Fibroblast of the aortic adventitia (primary cell): Measurements from ENCODE around the gene SGO2. TPM values are rescaled to one million over a fixed set of nuclear protein-coding genes. Genes with fewer than 3 reads are reported as not detected.
A peak's percentile ranks its signal among the peaks of the same experiment; 100 is the strongest.

Source experiments
- DNase-seq: peaks from one replicate; pipeline ENCODE4 v3.0.0-alpha.2; 2010; ENCODE audit warnings: low read depth
- H3K4me3 ChIP-seq: 2 replicates; pipeline ENCODE4 v1.5.1; 2011; ENCODE audit warnings: low read depth, mild to moderate bottlenecking, control low read depth, low read length, moderate library complexity
- total RNA-seq: library from RNA; depleted of rRNA; stranded (reverse); fragments of >200 nt; gene quantifications from 2 replicates; pipeline ENCODE4 v1.2.3, GENCODE V29; 2012; ENCODE audit warnings: low replicate concordance
- TF ChIP-seq, protein P1 (sequence below): IDR thresholded peaks from 2 replicates; pipeline ENCODE4 v1.5.1; 2011; ENCODE audit warnings: mild to moderate bottlenecking, low read length, control low read depth, inconsistent platforms; ENCODE audit not compliant: insufficient read depth

The SGO2 gene
- total RNA-seq, 1 donor: 23.3 TPM

DNA sequence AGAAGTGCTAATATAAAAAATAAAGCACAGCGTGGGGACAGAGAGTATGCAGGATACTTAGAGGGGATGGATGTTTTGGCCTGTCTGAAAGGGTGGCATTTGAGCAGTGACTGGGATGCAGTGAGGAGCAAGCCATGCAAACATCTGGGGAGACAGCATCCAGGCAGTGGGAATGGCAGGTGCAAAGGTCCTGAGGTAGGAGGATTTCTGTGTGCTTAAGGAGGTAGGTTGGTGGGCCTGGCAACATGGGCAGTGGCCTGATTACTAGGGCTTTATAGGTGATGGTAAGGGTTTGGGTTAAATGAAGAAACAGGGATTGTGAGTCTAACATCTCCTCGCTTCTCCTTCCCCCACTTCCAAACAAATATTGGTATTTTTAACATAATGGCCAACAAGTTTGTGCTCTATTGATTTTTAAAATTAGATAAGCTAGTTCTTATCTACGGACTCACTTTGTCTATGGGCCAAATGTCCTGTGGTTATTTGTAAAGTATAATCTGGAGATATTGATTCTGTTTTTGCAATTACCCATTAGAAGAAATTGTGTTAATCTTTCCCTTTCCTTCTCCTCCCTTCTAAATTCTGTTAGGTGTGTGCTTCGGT is 62.2 kb downstream of the SGO2 start:
- H3K4me3 ChIP-seq: no peak overlapping the region
- TF ChIP-seq, protein P1, sequence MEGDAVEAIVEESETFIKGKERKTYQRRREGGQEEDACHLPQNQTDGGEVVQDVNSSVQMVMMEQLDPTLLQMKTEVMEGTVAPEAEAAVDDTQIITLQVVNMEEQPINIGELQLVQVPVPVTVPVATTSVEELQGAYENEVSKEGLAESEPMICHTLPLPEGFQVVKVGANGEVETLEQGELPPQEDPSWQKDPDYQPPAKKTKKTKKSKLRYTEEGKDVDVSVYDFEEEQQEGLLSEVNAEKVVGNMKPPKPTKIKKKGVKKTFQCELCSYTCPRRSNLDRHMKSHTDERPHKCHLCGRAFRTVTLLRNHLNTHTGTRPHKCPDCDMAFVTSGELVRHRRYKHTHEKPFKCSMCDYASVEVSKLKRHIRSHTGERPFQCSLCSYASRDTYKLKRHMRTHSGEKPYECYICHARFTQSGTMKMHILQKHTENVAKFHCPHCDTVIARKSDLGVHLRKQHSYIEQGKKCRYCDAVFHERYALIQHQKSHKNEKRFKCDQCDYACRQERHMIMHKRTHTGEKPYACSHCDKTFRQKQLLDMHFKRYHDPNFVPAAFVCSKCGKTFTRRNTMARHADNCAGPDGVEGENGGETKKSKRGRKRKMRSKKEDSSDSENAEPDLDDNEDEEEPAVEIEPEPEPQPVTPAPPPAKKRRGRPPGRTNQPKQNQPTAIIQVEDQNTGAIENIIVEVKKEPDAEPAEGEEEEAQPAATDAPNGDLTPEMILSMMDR: no peak
- no peak for DNase-seq

DNA sequence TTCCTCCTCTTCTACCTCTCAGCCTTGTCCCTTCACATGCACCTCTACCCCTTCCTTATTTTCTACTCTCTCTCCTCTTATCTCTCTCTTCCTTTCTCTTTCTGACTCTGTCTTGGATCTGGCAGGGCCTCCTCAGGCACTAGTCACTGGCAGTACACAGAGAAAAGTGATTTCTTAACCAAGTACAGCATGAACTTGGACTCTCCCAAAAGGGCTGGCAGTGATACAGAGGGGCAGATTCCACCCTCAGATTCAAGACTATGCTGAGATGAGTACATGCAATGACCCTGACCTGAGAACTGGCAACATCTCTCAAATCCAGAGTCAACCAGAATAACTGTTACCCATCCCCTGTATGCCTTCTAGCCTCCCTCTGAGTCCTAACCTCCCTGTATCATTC is 64.1 kb downstream of the SGO2 start:
- peak; percentile 75 for DNase-seq
- H3K4me3 ChIP-seq: no peak overlapping the region
- TF ChIP-seq, protein P1: no peak

DNA sequence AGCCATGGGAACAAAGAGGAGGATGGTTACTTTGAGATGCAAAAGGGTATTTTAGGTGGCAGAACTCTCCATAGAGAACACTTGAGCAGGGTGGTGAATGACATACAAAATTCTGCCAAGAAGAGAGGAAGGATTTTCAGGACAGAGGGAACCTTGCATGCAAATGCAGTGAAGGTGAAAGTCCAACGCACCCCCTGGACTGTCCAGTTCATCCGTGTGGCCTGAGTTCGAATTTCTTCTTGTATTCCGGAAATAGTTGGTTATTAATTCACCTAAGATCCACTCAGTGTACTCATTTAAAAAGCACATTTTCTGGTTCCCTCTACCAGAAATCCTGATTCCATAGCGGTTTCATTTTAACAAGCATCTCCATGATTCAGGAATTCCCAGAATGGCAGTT is 65.3 kb downstream of the SGO2 start:
- no peak for DNase-seq
- no peak overlapping the region for H3K4me3 ChIP-seq
- TF ChIP-seq, protein P1: no peak

DNA sequence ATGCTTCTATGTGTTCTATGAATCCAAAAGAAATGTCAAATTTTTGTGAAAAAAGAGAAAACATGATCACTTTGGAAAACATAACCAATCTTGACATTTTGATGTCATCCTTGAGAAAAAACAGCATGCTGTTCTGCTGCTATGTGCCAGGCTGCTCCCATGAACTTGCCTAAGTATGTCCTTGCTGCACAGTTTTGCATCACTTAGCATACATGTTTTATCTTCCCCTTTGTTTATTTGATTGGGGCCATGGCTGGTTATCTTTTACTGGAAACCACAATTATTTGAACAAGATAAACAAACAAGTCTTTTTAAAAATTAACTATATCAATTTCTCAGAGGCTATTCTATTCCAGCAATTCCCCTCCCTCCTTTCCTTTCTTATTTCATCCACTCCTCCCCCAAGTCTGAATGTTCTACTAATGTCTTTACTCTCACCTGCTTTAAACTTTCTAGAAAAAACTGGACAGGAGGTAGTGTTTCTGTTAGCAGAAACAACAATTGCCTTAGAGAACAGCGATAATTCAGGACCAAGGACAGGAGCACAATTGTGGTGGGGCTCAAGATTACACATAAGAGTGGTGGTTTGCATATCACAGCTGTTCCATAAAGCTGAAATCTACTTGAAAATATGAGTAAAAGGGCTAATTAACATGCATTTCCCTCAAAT is 66.5 kb downstream of the SGO2 start:
- H3K4me3 ChIP-seq: no peak overlapping the region
- TF ChIP-seq, protein P1: no peak
- peak; percentile 57 for DNase-seq

DNA sequence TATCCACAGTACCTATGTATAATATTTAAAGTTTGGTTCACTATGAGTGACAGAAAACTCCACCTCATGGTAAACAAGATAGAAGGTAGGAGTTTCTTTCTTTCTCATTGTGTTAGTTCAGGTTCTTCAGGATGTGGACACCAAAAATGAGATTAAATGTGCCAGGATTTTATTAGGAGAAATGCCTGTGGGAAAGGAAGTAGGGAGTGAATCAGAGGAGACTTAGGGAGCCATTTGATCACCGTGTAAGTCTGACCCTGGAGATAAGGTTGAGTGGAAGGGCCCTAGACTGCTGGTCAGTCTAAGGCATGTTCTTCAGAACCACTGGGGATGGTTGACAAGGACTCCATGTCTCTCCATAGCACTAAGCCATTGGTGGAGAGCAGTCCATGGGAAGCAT is 67.9 kb downstream of the SGO2 start:
- TF ChIP-seq, protein P1: no peak
- no peak overlapping the region for H3K4me3 ChIP-seq
- DNase-seq: no peak

DNA sequence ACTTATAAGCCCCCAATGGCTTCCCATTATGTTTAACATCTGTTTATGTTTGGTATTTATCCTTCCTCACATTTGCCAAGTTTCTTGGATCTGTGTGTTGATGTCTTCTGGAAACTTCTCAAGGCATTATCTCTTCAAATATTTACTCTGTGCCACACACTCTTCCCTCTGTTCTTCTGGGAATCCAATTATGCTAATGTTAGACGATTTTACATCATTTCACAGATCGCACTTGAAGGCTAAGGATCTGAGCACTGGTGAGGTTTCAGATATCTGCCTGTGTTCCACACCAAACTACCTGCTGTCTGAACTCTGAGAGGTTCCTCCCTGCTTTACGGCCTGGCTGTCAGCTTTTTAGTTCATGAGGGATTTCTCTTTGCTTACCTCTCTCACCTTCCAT is 69.9 kb downstream of the SGO2 start:
- DNase-seq: no peak
- TF ChIP-seq, protein P1: no peak
- no peak overlapping the region for H3K4me3 ChIP-seq
